PC-9 (cell line): ENCODE results near the gene RABL6.

Source experiments
- EZH2 ChIP-seq: fragments of 200-600 bp; sonication (generic); IDR thresholded peaks from 2 replicates; pipeline ENCODE4 v1.8.0; 2017; ENCODE audit warnings: antibody characterized with exemption, low read depth
- TF ChIP-seq, protein P1 (sequence below): fragments of 200-600 bp; sonication (generic); conservative IDR thresholded peaks from 2 replicates; pipeline ENCODE4 v1.6.1; 2017; ENCODE audit warnings: mixed run types, antibody characterized with exemption, mild to moderate bottlenecking, moderate library complexity

DNA sequence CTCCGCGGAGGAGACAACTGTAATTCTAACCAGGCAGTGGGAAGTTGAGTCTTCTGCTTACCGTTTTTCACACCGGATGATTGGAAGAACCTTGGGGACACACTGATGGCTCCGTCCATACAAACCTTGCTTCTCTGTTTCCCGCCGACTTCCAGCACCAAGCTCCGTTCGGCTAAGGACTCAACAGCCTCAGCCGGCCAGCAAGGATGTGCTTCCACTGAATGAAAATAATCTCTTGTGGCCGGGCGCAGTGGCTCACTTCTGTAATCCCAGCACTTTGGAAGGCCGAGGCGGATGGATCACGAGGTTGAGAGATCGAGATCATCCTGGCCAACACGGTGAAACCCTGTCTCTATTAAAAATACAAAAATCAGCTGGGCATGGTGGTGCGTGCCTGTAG, 60.2 kb downstream of the RABL6 start:
- TF ChIP-seq, protein P1, sequence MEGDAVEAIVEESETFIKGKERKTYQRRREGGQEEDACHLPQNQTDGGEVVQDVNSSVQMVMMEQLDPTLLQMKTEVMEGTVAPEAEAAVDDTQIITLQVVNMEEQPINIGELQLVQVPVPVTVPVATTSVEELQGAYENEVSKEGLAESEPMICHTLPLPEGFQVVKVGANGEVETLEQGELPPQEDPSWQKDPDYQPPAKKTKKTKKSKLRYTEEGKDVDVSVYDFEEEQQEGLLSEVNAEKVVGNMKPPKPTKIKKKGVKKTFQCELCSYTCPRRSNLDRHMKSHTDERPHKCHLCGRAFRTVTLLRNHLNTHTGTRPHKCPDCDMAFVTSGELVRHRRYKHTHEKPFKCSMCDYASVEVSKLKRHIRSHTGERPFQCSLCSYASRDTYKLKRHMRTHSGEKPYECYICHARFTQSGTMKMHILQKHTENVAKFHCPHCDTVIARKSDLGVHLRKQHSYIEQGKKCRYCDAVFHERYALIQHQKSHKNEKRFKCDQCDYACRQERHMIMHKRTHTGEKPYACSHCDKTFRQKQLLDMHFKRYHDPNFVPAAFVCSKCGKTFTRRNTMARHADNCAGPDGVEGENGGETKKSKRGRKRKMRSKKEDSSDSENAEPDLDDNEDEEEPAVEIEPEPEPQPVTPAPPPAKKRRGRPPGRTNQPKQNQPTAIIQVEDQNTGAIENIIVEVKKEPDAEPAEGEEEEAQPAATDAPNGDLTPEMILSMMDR: no peak
- no peak for TF ChIP-seq EZH2
